NCI-H2107 treated with DMSO at 0.1 percent for 48 hours (cell line): ENCODE measurements around the gene CDX1.

ENCODE experiments used
- DNase-seq: peaks from one replicate; lab custom pipeline; 2025; ENCODE audit not compliant: unreplicated experiment; lab: John Stamatoyannopoulos, UW

CDX1 gene

DNA sequence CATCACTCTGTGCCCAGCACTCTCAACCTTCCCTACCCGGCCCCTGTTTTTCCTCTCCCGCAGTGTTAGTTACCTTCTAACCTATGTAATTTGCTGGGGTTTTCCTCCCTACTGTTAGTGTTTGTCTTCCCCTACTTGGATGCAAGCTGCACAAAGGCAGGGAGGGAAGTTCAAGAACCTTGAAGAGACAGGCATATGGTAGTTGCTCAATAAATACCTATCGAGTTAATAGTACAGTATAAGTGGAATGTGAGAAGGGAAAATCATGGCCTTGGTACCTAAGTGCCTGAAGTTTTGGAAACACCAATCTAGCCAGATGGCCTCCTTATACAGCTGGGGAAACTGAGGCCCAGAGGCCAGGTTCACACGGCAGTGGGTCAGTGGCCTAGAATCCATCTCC is 35.1 kb upstream of the CDX1 start:
- DNase-seq, result no peak

DNA sequence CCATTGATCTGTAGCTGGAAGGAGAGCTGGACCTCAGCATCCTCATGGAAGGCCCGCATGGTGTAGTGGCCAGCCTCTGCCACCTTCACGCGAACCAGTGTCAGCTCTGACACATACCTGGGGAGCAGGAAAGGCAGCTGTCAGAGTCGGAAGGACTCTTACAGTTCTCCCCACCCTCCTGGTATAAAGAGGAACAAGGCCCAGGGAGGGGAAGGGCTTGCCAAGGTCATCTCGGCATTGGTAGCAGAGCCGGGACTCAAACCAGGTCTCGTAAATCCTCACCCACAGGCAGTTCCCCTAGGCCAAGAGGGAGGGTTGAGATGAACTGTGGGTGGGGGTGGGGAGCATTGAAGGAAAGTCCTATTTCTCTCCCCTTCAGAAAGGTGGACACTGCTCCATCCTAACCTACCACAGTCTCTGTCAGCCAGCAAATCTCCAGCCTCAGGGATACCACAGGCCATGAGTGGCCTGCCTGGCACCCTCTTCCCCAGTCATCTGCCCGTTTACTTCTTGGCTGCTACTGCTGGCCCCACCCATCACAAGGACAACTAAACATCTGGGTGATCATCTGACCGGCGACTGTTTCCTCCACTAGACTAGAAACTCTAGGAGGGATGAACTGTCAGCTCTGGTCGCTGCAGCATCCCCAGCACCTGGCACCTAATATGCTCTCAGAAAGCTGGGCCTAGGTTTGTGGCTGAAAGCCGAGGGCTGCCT is 34.4 kb upstream of the CDX1 start:
- no peak for DNase-seq

DNA sequence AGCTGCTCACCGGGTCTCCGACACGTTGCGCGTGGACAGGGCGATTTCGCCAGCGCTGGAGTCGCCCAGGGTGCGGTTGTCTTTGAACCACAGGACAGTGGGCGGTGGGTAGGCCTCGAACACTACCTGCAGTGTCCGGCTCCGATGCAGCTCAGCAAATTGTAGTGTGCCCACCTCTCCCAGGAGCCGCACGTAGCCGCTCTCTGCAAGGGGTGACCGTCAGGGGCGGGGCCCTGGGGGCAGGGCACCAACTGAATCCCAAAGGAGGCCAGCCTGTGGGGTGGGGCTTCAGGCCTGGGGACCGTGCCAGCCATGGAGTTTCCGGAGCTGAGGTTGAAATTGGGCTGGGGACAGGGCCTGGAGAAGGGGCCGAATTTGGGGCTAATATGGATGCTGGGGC is 33.8 kb upstream of the CDX1 start:
- DNase-seq, result no peak

DNA sequence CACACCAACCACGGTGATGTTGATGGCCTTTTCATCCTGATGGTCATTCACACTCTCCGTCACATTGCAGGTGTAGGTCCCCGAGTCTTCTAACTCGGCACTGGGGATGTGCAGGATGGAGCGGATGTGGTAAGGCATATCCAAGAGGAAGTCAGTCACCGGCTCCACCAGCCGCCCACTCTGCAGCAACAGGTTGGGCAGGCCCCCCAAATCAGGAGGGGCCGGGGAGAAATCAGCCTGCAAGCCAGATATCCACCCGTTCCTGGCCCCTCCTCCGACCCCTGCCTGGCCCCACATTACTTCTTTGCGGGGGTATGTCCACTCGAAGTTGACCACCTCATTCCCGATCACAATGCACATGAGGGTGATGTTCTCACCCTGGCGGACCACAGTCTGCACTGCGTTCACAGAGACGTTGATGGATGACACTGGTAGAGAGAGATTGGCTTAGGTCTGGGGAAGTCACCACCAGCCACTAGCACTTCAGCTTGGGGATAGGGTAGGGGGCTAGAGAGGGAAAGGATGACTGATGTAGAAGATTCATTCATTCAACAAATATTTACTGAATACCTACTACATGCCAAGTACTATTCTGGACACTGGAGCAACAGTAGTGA is 32.9 kb upstream of the CDX1 start:
- no peak for DNase-seq

DNA sequence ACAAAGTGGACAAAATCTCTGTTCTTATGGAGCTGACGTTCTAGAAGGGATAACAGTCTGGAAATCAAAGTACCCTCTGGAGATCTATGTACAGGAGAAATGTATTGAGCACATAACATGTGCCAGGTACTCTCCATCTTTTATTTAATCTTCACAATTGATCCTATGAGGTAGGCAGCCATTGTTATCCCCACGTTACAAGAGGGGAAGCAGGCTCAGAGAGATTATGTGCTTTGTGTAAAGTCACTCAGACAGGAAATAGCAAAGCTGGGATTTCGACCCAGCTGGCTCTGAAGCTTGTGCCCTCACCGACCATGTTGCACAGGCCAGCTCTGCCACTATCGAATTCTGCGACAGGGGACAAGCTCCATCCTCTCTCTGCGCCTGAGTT is 32.4 kb upstream of the CDX1 start:
- no peak for DNase-seq

DNA sequence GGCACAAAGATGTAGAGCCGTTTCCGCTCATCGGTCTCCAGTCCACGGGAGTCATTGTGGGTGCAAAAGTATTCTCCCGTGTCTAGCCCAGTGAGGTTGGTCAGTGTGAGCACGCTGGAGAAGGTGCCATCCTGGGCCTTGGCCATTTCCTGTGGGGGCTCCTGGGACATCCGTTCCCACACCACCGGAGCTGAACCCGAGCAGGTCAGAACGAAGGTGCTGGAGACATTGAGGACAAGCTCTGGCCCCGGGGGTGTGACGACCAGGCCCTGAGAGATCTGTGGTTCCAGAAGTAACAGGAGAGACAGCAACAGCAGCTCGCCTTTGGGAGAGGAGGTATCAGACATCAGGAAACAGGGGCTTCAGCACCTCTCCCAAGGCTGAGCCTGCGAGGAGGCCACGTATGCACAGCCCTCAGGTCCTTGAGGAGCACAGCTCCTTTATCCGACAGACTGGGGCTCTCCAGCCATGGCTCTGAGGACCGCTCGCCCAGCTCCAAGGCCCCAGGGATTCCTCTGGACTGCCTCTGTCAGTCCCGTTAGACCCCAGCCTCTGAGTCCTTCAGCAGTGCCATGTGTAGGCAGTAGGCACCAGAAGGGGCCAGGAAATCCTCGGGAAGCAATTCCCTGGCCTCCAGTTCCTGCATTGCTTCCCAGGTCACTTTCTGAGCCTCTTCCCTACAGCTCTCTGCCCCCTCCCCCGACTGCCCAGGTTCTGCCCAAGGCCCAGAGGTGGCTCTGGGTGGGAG is 30.8 kb upstream of the CDX1 start:
- no peak for DNase-seq

DNA sequence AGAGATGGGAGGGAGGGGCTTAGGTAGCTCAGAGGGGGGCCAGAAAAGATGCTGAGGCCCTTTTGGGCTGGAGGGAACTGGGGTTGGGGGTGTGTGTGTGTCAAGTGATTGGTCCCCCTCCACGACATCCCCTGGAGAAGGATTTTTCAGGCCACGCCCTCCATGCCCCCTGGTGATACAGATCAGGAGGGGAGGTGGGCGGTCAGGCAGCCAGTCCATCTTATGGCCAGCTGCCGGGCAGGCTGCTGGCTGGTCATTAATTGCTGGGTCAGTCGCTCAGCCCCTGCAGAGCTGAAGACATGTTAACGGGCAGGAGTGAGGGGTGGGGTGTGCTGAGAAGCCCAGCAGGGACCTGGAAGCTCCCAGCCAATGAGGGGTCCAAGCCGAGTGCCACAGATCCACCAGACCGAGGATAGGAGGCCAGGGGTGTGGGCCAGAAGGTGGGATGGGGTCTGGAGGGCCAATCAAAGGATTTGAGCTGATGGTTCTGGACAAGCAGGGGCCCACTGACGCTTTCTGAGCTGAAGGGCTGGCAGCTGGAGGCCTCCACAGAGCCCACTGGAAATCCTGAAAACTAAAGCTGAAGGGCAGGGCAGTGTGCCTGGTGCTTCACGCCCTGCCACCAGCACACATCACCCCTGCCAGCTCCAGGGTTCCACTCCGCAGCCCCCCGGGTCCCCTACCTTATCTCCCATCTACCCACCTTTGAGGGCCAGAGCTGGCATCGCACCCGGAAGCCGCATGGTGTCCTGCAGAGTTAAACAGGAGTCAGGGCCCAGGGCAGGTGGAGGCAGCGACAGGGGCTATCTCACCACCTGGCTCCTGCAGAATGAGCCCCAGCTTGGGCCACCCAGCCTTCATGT is 30.0 kb upstream of the CDX1 start:
- no peak for DNase-seq

DNA sequence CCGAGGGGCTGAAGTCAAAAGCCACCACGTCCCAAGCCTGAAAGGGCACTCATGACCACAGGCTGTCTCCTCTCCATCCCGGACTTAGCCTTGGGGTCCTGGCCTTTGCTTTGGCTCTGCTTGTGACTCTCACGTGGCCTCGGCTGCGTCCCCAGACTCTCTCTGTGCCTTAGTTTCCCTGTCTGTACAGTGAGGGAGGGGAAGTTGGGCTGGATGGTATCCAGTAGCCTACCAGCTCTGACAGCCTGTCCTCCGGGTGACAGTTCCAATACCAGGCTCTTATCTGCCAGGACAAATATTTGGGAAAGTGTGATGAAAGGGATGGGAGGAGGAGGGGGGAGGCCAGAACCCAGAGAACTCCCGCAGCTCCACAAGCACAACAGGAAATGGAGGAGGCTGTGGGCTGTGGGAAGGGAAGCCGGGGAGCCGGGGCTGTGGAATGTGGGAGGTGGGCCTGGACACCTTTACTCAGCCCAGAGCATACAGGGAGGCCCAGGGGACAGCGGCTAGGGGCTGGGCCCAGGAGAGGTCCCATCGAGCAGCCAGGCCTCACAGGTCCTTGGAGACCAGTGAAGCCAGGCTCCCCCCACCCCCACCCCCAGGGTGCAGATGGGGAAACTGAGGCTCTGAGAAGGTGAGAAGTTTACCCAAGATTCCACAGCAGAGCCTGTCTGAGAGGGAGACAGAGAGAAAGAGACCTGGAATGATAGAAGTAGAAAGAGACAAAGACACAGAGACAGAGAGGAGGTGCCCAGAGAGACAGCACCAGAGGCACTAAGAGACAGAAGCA is 29.2 kb upstream of the CDX1 start:
- no peak for DNase-seq

DNA sequence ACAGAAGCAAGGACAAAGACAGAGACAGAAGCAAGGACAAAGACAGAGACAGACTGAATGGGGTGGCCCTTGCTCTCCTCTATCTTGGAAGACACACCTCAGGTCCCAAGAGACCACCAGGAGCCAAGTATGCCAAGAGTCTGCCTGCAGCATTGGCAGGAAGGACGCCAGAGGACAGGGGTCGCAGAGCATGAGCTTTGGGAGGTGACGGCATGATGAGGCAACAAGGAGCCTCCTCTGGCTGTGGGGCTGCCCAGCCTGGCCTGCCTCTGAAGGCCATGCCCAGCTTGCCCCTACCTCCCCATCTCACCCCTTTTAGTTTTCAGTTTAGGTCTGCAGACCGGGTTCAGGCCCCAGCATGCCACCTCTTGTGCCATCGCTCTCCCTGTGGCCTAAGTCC is 28.6 kb upstream of the CDX1 start:
- DNase-seq, result no peak

DNA sequence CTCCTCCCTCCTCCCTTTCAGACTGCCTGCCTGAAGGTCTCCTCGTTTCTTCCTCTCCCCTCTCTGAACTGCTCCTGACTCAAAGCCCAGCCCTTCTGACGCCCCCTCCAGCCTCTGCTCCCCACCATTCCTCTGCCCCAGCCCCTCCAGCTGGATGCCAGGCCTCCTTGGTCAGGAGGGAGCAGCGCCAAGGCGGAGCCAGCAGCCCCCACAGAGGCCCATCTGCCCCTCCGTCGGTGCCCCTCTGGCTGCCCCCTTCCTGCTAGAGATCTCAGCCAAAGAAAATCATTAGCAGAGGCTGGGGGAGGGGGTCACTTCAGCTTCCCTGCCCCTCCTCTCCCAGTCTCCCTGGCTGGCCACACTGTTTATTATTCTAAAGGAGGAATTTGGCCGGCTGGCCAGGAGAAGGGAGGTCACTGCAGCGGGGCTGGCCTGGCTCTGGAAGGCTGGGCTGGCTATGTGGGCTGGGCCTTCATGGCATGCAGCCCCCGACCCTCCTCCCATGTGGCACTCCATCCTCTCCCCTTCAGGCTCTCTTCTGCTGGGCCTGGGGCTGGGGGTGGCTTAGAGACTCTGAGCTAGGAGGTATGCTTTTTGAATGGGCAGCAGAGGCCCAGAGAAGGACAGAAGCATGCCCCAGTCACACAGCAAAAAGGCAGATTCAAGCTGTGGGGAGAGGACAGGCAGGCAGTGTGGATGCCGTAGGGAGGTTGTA is 27.9 kb upstream of the CDX1 start:
- DNase-seq, result no peak

DNA sequence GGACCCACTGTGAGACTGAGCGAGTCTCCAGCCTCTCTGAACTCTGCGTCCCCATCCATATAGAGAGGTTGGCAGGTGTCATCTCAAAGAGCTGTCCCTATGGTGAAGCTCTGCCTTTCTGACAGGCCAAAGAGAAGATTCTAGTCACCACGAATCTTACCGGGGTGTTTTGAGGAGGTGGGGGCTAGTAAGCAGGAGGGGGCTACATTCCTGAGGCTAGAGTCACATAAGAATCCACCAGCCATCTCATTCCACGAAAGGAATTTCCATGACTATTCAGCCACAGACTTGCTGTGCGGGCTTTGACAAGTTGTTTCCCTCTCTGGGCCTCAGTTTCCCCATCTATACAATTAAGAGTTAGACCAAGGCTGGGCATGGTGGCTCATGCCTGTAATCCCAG is 27.2 kb upstream of the CDX1 start:
- no peak for DNase-seq

DNA sequence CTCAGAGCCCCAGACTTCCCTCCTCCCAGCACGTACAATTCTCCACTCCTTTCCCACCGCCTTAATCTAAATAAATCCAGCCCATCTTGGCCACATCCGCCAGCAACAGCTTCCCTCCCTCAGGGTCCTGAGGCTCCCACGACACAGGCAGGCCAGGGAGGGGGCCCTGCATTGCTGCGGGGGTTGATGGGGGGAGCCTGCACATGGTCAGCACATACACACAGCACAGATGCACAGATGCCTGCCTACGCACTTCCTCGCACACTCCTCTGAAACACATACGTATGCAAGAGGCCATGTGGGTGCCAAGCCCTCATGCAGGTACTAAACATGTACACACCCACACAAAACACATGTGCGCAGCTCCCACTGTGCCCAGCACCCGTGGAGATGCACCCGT is 25.7 kb upstream of the CDX1 start:
- DNase-seq, result no peak

DNA sequence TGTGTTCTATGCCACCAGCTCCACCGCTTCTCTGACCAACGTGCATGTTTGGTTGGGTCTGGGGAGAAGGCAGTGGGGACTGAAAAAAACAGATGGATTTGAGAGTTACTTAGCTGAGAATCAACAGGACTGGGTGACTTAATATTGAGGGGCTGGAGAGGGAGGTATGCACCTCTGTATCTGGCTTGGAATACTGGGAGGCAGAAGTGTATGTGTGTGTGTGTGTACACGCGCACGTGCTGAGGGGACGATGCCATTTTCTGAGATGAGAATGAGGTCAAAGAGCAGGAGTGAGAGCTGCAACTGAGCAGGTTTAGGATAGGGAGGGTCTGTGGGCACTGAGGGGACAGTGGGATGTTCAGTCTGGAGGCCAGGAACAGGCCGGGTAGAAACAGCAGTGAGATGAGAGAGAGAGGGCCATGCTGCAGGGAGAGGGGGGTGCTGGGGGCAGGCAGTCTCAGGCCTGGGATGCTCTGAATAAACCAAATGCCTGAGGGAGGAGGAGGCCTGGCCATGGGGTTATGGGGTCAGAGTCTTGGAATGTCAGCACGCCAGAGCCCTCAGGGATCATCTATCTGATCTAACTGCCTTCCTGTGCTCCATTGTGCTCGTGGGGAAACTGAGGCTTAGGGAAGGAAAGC is 24.9 kb upstream of the CDX1 start:
- DNase-seq, result no peak

DNA sequence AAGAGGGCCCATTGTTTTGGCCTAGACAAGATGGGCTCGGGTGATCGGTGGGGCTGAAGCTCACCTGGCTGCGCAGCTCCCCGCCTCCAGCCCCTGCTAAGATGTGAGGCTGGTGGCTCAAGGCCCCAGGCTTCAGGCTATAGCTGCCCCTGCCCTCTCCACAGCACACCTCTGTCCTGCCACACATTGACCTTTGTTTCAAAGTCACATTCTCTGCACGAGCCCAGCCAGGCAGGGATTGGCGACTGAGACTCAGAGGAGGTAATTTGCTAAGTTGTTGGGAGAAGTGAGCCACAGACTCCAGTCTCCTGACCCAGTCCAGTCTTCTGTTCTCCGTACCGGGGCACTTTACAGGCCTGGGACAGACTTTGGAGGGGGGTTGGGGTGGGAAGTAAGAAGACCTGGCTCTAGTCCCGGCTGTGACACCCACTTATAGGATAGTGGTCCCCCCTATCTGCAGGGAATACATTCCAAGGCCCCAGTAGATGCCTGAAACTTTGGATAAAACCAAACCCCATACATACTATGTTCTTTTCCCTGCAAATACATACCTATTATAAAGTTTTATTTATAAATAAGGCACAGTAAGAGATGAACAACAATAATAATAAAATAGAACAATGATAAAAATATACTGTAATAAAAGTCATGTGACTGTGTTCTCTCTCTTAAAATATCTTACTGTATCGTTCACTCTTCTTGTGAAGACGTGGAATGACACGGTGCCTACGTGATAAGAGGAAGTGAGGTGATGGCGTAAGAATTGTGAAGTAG is 24.2 kb upstream of the CDX1 start:
- no peak for DNase-seq

DNA sequence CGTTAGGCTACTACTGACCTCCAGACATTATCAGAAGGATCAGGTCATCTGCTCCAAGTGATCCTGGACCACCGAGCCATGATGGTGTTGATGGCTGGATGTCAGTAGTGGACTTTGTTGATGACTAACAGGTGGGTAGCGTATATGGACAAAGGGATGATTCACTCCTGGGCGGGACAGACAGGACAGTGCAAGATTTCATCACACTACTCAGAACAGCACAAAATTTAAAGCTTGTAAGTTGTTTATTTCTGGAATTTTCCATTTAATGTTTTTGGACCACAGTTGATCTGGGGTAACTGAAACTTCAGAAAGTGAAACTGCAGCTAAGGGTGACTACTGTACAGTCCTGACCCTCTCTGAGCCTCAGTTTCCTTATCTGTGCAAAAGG is 23.6 kb upstream of the CDX1 start:
- DNase-seq, result no peak

DNA sequence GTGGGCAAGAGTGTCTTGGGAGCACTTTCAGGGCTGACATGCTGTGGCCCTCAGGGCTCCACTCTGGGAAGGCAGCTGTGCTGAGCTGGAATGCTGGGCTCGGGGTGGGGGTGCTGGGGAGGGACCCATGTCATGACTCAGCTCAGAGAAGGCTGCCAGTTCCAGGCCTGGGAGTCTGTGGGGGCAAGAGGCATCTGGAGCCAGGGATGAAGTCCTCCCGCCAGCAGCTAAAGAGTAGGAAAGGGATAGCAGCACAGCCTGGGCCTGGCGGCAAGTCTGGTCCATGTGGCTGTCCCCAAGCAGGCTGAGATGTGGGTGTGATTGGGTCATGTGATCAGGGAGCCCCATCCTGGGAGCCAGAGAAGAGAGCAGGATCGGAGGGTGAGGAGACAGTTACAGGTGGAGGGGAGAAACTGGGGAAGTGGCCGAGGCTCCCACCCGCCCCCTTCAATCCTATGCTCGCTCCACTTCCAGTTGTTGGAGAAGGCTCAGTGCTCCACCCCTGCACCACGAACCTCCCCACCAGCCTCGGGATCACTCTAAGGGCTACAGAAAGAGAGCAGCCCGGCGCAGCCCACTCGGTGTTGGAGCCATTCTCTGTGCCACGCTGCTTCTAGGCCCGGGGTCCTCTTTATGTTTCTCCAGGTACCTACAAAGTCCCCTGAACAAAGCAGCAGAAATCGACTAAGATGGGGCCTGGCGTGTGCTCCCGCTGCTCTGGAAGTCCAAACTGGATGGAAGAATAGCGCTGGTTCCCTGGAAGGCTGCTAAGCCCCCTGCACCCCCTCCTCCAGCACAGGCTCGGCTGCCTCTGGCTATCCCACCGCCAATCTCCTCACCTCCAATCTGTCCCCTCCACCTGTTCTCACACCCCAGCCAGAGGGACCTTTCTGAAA is 23.0 kb upstream of the CDX1 start:
- DNase-seq, result no peak

DNA sequence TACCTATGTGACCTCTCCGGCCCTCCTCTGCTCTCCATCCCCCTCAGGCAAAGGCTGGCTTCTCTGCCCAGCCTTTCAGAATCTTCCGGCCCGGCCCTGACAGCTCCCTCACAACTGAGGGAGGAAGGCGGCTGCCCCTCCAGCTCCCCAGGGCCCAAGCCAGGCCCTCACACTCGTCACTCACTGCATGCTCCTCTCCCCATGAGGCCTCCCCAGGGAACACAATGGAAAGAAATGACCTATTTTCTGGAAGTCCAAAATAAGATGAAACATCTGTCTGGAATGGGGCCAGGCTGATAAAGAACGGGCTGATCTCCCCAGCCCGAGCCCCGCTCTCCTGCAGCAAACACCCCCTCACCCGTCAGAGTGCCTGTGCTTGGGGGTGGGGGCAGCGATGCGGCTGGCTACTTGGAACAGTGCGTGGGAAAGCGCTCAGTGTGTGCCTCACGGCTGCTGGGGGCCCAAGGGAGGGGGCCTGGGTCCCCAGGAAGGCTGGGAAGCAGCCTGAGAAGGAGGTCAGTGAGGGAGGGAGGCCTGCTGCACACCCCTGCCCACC is 22.3 kb upstream of the CDX1 start:
- DNase-seq, result no peak

DNA sequence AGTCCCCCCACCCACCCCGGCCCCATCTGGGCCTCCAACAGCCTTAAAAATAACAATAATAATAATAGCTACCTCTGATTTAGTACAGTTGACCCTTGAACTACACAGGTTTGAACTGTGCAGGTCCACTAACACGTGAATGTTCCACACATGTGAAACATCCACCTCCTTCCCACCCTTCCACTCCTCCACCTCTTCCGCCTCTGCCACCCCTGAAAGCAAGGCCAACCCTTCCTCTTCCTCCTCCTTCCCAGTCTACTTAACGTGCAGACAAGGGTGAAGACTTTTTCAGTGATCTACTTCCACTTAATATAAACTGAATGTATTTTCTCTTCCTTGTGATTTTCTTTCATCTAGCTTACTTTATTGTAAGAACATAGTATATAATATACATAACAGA is 21.7 kb upstream of the CDX1 start:
- DNase-seq, result no peak
